ENCODE results near the gene LRRC8C.

GRCh38 chr1:89644119-89644814 is 11.3 kb downstream of the LRRC8C start:
- TF ChIP-seq CTCF (IDR thresholded peaks at IDR 0.05; ENCODE audit: low read depth, low read length, poor library complexity, severe bottlenecking) = no peak
- no peak for TF ChIP-seq EZH2phosphoT487 (IDR thresholded peaks at IDR 0.05; ENCODE audit: borderline replicate concordance, low read length)

All from DOHH2 (cell line).